ENCODE results near the gene GRIK4.
A peak's percentile ranks its signal among the peaks of the same experiment; 100 is the strongest.
"Not testable (repeated sequence)": the region's sequence is repeated elsewhere in the genome, so short reads cannot be mapped to it uniquely, and the experiment has no call there.

GRIK4 gene

DNA sequence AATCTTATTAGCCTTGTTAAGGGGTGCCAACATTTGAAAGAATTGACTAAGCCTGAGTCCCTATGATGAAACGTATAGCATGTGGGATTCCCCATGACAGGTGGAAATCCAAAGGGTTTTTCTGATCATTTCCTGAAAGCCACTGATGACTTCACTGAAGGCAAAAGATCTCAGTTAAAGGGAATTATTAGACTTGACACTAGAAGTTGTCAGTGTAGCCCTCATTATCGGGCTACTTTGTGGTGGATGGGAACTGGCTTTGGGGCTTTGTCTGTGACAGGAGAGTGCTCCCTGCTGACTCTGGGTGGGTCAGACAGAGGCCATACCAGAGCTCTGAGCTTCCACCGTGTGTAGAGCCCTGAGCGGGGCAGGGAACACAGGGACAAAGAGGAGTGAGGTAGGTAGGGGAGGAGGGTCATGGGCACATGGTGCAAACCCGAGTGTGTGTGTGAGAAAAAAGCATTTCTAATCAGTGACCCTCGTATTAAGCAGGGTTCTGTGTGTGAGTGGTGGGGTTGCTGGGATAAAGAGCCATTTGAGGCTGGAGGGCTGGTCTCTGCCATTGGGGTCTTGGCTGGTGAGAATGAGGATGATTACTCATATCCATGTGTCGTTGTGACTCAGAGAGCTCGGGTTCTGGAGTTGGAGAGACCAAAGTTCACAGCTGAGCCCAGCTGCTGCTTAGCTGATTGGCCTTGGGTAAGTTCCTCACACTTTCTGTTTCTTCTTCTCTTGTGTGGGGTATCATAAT, 101.1 kb downstream of the GRIK4 start:
- no peak for DNase-seq

DNA sequence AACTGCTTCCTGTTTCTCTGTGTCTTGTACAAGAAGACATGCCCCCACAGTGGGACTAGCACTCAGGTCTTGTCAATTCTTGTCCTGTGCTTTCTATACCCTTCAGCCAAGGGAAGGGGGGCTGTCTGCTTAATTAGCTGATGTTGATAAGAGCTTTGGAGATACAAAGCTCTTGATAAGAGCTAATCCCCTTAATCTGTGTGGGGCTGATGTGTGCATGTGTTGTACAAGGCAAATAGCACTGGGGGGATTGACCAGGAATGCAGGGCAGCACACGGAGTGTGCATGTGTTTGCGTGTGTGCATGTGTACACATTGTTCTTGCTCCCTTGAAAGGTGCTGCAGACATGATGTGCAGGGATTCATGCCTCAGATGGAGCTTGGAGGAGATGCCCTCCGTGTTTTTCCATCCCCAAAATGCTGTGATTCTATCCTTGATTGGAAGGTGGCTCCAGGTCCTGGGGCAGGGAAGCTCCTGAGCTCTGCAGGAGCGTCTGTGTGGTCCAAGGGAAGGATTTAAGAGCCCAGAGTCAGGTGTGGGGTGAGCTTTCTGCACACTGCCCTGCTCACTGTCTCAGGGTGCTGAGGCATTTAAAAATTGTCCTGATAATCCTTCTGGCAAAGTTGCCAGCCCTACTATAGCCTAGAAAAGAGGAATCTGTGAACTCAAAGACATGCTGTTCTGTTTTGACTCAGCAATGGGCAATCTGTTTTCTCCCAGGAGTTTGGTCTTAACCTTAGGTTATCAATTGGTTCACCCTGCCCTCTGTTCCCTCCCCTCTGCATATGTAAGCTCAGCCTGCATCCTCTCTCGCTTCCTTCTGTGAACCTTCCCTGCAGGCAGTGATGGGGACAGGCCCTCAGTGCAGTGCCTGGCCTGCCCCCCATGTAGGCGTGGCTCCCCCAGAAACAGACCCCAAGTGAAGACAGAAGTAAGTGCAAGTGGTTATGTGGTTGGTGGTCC, 102.0 kb downstream of the GRIK4 start:
- no peak for DNase-seq

DNA sequence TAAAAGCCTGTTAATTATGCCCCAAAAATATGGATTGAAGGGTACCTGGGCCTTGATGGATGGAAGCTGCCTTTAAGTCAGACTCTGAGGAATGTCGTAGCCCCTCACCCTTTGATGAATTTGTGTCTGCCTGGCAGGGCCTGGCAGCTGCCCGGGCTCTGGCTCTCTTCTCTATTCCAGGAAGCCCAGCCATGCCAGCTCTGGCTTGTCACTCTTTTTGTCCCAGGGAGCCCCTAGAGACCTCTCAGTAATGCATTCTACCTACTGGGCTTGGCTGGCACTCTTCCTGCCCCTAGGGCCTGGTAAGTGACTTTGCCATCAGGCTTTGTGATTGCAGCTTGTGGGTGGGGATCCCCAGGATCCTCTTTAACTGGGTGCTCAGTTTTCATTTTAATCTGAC, 103.8 kb downstream of the GRIK4 start:
- DNase-seq, result no peak

DNA sequence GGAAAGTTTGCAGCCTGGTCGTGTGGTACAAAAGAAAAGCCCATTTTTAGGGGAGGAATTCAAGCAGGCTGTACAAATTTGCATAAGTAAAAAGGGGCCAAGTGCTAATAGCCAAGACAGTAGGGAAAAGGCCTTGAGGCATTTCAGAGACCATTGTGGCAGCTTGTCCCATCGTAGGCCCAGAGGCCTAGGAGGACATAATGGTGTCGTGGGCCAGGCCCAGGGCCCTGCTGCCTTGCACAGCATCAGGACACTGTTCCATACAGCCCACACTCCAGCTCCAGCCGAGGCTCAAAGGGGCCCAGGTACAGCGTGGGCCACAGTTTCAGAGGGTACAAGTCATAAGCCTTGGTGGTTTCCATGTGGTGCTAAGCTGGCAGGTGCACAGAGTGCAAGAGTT, 106.9 kb downstream of the GRIK4 start:
- DNase-seq, result no peak

DNA sequence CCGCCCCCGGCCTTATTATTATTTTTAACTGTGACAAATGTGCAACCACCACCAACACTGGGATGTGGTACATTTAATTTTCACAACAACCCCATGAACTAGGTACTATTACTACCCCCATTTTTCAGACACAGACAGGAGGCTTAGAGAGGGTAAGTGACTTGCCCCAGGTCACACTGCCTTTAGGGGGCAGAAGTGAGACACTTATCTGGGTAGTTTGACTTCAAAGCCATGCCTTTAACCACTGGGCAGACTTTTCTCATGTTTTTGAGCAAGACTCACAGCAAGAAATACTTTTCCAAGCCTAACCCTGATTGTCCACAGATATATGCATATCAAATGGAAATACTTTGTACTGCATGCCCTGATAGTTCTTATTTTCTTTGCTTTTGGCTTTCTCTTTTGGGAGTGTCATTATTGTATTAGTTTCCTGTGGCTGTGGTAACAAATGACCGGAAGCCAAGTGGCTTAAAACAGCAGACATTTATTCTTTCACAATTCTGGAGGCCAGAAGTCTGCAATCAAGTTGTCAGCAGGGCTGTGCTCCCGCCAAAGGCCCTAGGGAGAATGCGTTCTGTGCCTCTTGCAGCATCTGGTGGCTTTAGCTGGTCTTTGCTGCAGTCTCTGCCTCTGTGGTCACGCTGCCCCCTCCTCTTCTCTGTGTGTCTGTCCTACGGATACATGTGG, 110.8 kb downstream of the GRIK4 start:
- no peak for DNase-seq

DNA sequence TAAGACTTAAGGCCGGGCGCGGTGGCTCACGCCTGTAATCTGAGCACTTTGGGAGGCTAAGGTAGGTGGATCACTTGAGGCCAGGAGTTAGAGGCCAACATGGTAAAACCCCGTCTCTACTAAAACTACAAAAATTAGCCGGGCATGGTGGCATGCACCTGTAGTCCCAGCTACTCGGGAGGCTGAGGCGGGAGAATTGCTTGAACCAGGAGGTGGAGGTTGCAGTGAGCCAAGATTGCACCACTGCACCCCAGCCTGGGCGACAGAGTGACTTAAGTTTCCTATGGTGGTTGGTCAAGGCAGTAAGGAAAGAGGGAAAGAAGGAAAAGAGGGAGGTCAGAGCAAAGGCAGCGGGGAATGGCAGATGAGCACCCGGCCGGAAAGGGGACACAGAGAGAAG, 113.4 kb downstream of the GRIK4 start:
- DNase-seq, result not testable (repeated sequence)

DNA sequence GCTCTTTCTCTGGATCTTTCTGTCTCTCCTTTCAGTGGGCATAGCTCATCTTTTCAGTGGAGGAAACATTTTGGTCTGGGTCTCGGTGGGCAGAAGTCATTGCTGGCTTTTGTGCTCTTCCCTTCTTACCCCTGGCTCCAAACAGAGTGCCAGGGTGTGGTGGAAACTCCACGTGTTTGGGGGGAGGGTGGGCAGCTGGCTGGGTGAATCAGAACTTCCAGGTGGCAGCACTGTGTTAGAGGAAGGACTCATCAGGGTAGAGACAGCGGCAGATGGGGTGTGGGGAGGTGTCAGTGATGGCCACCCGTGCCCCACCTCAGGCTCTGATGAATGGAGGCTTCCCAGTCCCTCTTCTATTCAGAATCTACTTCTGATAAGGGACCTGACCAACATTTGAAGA, 114.0 kb downstream of the GRIK4 start:
- no peak for DNase-seq

DNA sequence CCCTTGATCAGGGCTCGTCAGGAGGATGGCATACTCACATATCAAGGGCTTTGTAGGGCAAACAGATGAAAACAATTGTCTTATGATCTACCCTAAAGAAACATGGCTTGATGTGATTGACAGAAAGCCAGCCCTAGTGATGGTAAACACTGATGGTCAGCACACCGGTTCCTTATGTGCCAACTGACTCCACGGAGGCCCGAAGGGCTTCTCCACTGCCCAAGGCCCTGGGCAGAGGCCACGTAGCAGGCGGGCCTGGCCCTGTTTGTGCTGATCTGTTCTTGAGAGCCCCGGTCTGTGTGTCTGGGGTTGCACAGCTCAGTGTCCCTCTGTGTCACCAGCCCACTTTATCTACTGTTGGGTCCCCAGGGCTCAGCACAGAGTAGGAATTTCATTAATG, 115.2 kb downstream of the GRIK4 start:
- DNase-seq, result no peak

DNA sequence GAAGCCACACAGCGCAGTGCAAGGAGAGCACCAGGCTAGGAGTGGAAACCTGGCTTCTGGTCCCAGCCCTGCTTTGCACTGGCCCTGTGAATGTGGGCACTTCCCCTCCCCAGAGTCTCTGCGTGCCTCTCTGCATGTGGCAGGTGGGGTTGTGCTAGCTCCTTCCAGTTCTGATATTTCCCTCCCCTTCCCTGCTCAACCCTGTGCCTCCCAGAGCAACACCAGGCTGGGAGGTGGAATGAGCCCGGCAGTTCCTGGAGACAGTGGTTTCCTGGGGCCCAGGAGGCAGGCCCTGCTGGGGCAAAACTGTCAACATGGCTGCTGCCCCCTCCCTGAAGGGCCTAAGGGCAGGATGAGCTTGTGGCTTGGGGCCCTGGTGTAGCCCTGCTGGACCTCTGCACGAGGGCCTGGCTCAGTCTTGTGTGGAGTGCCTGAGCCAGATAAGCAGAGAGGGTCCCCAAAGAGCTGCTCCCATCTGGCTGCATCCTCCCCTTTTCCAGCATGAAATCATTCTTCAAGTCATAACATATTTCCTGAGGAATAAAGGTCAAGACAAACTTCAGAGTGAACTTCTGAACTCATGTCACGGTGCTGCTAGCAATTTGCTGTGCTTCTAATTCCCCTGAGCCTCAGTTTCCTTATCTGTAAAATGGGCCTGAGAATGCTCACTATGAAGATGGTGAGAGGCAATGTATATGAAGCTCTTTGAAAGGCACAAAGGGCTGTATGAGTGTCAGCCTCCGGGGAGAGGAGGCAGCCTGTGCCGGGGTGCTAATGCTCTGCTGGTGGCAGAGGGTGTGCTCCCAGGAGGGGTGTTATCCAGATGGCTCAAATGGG, 116.0 kb downstream of the GRIK4 start:
- DNase-seq, result no peak

DNA sequence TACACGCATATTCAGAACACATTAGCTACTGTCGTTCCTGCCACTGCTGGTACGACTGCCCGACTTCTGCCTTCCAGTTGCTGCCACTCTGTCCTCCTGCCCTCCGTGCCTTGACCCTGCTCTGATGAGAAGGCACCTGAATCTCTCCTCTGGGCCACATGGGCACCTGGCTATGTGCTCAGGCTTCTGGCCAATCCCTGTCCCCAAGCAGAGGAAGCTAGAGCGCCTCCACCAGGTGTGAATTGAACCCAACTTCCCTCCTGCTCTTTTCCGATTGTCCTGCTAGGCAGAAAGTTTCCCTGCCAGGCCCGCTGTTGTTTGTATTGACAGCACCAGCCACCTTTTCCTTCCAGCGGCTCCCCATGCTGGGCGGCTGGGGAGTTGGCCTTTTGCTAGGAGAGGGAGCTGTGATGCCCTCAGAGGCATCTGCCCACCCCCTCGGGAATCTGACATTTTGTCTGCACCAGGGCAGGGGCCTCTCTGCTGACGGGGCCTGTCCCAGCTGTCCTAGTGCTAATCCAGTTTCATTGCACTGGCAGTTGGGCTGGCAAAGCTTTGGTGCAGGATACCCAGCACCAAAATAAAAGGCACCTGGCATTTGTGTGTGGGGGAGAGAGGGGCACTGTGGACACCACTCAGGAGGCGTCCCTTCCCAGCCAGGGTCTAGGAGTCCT, 118.0 kb downstream of the GRIK4 start:
- no peak for DNase-seq

DNA sequence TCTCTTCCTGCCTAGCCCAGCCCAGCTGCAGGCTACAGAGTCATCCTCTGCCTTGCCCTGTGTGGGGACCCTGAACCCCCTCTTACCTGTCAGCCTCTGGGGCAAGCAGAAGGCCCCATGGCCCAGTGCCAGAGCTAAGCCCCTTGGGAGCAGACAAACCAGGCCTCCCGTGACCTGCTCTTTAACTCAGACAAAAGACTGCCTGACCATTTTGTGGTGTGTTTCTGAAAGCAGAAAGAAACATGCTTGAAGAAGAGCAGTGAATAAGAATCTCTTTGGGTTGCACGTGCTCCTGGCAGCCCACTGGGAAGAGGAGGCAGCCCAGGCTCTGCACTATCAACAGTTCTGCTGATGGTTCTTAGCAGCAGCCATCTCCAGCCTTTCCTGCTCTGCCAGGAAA, 118.6 kb downstream of the GRIK4 start:
- no peak for DNase-seq

DNA sequence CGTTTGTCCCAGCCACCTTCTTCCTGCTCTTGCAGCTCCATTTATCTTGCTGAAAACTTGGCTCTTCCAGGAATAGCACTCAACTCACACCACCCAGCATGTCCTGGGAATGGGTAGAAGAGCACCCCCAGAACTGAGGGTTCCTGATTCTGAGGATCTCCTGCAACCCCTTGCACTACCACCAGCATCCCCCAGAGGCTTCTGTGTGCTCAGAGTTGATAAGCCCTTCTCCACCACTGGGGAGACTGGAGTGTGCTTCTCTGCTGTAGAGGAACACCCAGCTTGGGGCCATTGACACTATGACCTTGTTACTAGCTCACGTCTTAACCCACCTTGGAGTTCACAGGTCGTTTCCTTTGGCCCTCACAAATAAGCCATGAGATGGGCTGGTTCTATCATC, 121.0 kb downstream of the GRIK4 start:
- DNase-seq, result no peak

DNA sequence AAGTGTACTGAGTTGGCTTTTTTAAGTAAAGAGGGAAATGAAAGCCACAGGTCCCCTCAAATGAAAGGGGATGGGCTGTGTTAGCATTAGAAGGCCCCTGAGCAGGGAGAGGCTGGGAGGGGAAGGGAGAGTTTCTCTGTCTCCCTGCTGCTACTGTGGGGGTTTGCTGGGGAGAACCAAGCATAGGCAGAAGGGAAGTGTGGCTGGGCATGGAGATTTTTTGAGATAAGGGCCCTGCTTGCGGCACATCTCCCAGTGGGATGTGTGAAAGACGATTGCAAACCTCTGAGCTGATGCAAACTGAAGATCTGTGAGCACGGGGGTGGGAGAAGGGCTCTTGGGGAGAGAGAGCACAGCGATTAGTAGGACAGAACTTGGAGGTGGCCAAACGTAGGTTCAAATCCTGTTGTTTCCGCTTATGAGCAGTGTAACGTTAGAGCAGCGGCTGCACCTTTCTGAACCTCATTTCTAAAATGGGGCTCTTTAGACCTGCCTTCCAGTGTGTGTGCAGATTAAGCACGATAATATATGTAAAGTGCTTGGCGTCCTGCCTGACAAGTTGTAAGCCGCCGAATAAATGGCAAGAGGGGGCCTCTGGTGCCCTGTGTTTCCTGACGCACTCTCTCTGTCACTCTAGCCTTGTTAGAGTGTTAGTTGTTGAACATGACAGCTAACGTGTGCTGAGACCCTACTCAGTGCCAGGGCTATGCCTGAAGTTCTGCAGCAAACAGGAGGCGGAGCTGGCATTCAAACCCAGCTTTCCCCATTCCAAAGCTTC, 122.3 kb downstream of the GRIK4 start:
- DNase-seq, result no peak

DNA sequence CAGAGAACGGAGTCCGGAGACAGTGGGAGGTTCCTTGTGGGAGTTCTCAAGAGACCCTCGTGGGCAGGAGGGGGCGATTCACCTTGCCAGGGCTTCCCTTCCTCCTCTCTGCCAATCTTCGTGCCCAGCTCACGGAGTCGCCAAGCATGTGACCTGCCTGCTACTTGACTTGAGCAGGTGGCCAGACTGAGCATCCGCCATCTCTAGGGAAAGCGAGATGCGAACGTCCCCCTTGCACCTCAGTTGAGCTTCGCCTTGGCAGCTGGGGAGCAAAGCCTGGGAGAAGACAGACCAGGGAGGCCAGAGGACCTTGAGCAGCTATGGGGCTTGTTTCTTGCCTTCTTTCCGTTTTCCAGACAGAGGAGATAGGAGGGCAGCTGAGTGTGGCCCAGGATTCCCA, 123.2 kb downstream of the GRIK4 start:
- DNase-seq, result no peak

DNA sequence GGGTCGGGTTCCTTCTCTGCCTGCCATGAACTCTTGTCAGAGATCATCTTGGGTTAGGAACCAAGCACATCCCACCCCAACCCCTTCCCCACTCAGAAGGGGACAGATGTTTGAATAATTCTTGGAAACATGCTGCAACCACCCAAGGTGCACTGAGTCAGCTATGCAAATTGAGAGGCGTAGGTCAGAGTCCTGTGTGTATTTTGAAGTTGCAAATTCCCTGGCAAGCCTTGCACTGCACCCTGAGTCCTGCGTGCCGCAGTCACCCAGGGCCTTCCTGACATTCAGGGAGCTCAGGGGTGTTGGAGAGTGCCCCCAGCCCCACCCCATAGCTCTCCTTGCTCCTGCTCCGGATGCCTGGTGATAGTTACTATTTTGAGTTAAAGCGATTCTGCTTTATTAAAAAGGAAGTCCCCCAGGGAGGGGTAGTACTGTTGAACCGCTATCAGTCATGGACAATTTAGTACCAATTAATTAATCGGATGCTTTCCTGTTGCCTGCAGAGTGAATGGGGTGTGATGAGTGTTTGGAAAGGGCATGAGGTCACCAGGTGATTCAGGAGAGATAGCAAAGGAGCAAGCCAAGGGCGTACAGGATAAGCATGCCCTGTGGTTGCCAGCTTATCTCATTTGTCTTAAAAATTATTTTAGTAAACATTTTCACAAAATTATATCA, 123.7 kb downstream of the GRIK4 start:
- no peak for DNase-seq

DNA sequence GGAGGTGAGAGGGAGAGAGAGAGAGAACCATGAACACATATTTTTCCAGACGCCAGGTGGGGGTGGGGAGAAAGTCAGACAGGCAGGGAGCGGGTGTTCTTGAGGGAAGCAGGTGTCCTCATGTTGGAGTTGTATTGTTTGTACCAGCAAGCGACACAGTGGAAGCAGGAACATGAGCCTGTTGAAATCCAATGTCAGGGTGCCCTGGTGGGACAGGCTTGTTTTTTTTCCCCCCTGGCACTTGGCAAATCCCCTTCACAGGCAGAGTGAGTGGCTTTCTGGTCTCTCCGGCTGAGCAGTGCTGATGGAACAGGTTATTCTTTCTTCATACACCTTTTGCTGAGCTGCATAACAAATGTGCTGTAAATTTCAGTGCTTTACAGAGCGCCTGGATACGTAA, 125.6 kb downstream of the GRIK4 start:
- DNase-seq, result no peak

DNA sequence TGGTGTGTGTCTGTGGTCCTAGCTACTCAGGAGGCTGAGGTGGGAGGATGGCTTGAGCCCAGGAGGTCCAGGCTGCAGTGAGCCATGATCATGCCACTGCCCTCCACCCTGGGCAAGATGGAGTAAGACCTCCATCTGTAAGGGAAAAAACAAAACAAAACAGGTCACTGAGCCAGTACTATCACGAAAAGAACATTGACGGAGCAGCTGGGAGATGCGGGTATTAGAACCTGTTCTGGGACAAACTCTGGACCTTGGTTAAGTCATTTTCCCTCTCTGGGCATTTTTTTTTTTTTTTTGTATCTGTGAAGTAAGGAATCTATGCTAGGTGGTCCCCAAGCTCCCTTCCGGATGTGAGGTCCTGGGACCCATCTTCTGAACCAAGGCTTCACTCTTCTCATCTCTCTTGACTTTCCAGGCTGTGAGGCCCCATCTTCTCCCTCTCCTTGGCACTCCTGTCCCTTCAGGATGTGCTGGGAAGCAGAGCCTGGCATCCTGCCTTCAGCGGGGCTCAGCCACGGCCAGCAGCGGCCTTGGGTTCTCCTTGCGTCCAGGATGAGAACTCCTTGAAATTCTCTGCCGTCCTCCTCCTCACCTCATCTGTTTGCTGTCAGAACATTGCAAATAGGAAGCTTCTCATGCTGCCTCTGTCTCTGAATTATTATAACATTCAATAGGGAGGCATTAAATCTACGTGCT, 130.8 kb downstream of the GRIK4 start:
- DNase-seq, result no peak

DNA sequence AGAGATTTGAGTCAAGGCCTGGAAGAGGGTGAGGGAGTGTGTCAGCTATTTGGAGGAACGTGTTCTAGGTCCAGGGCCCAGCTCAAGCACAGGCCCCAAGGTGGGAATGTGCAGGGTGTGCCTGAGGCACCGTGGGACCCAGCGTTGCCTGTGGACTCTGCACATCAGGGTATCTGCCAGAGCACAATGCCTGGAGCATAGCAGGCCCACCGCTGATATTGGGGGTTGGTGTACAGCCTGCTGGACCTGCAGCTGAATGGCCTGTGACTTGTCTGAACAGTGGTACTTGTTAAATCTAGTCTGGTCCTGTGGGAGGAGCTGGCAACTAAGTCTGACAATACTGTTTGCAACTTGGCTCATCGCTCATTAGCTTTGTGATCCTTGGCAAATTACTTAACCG, 131.7 kb downstream of the GRIK4 start:
- no peak for DNase-seq

DNA sequence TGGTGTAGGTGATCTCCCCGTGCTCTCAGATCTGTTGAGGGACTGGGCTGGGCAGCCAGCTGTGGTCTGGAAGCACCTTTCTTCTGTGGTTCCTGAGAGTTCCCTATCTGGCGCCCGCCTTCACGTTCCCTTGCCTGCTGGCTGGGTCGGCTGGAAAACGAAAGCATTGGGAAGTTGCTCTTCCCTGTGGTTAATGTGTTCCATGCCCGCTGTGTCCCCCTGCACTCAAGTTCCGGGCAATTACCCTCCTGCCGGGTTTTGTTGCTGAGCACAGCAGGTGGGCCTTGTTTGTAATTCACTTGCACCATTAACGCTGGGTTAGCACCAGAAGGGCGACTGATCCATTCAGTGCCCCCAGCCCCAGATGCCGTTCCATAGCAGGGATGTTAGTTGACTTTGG, 134.1 kb downstream of the GRIK4 start:
- DNase-seq, result peak; percentile 93

DNA sequence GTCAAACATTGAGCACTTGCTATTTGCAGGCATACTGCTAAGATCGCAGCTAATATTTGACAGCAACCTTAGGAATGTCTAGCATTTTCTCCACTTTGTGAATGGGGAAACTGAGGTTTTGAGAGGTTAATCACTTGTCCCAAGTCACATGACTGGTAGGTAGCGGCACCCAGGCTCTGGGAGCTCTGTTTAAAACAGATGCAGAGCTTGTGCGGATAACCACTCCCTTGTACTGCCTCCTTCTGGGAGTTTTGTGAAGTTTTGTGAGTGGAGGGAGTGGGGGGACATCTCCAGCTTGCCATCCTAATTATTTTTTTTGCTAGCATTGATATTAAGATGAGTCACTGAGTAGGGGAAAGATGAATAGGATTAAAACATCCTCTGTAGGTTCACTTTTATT, 134.7 kb downstream of the GRIK4 start:
- no peak for DNase-seq

Measured in NCI-H1105 (cell line).